H1 (cell line): Measurements from ENCODE around the gene SPOUT1. TPM values are rescaled to one million over a fixed set of nuclear protein-coding genes. Genes with fewer than 3 reads are reported as not detected.

ENCODE experiments used
- BRCA1 ChIP-seq: IDR thresholded peaks from 2 replicates; pipeline ENCODE4 v1.6.1; 2012; ENCODE audit warnings: low read depth, low read length, improper control_type of control experiment
- EGR1 ChIP-seq: IDR thresholded peaks from 2 replicates; pipeline ENCODE4 v1.6.1; 2011; ENCODE audit warnings: low read depth, low read length, borderline replicate concordance
- EP300 ChIP-seq, 2 experiments: IDR thresholded peaks; 1 replicate in 1 of 2; 2 replicates in 1 of 2; pipeline ENCODE4 v1.6.1; 2011 to 2012; ENCODE audit warnings: low read depth in 2 of 2, low read length in 2 of 2, mild to moderate bottlenecking in 2 of 2, borderline replicate concordance in 1 of 2, inconsistent platforms in 1 of 2, moderate library complexity in 1 of 2
- JUND ChIP-seq: IDR thresholded peaks from 2 replicates; pipeline ENCODE4 v1.6.1; 2011; ENCODE audit warnings: mild to moderate bottlenecking, improper control_type of control experiment, low read length
- KDM1A ChIP-seq: fragments of 200-600, 300-600 bp; sonication (generic); IDR thresholded peaks from 2 replicates; pipeline ENCODE4 v1.7.1; 2016; ENCODE audit warnings: mild to moderate bottlenecking, low read length, borderline replicate concordance
- NRF1 ChIP-seq: IDR thresholded peaks from 2 replicates; pipeline ENCODE4 v1.6.1; 2011; ENCODE audit warnings: mild to moderate bottlenecking, low read depth, low read length, improper control_type of control experiment
- SIRT6 ChIP-seq: IDR thresholded peaks from one replicate; pipeline ENCODE4 v1.7.1; 2012; ENCODE audit warnings: low read length, inconsistent platforms
- SP1 ChIP-seq: IDR thresholded peaks from 2 replicates; pipeline ENCODE4 v1.6.1; 2011; ENCODE audit warnings: low read depth, low read length
- SP2 ChIP-seq: IDR thresholded peaks from 2 replicates; pipeline ENCODE4 v1.6.1; 2012; ENCODE audit warnings: mild to moderate bottlenecking, low read length, inconsistent platforms
- SP4 ChIP-seq: IDR thresholded peaks from 2 replicates; pipeline ENCODE4 v1.6.1; 2012; ENCODE audit warnings: low read length, inconsistent platforms
- YY1 ChIP-seq: IDR thresholded peaks from 2 replicates; pipeline ENCODE4 v1.6.1; 2011; ENCODE audit warnings: low read depth, mild to moderate bottlenecking, low read length
- polyA plus RNA-seq, 7 experiments: library from polyadenylated mRNA; depleted of rRNA in 3 of 7; stranded (reverse) in 5 of 7; unstranded in 2 of 7; fragments of >200 nt in 5 of 7; fragments of 200-250 nt in 2 of 7; gene quantifications; 1 replicate in 5 of 7; 2 replicates in 1 of 7; 4 replicates in 1 of 7; pipeline versions ENCODE4 v1.2.1 to v1.2.3, GENCODE V29; 2011 to 2013; ENCODE audit warnings: missing spikeins in 2 of 7, mixed read lengths in 2 of 7
- total RNA-seq: library from RNA; stranded (reverse); fragmentation: NEBNext Ultra II Directional; extraction: Animal tissue kit (Norgen Biotek cat#: 25700); gene quantifications from 2 replicates; pipeline ENCODE4 v1.2.1, GENCODE V29; 2021
- TF ChIP-seq, protein P1 (sequence below): fragments of 300-600 bp; sonication (generic); IDR thresholded peaks from 2 replicates; pipeline ENCODE4 v1.7.1; 2012; ENCODE audit warnings: low read length, moderate library complexity, mild to moderate bottlenecking, inconsistent platforms; ENCODE audit not compliant: insufficient replicate concordance
- TF ChIP-seq, protein P2 (sequence below): IDR thresholded peaks from 2 replicates; pipeline ENCODE4 v1.6.1; 2011; ENCODE audit warnings: low read depth, mild to moderate bottlenecking, low read length; ENCODE audit not compliant: insufficient read depth

Gene SPOUT1
- total and polyA plus RNA-seq, 2 of the 8 experiments (the other 6 are each of a cell fraction or from before 2014, with no cell fraction given): 69.2 to 77.8 TPM

DNA sequence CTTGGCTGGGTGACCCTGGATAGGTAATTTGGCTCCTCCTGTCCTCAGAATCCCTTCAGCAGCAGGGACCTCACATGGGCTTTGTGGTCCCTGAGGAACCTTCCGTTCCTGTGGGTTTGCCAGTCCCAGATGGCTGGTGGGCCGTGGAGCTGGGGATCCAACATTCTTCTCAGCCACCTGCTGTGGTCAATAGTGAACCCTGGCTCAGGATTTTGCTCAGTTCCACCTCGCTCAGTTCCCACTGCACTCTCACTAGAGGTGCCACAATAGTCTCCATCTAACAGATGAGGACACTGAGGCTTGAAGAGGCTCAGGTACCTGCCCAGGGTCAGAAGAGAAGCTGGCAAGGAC is 17.1 kb upstream of the SPOUT1 start (continued):
- TF ChIP-seq, protein P1, sequence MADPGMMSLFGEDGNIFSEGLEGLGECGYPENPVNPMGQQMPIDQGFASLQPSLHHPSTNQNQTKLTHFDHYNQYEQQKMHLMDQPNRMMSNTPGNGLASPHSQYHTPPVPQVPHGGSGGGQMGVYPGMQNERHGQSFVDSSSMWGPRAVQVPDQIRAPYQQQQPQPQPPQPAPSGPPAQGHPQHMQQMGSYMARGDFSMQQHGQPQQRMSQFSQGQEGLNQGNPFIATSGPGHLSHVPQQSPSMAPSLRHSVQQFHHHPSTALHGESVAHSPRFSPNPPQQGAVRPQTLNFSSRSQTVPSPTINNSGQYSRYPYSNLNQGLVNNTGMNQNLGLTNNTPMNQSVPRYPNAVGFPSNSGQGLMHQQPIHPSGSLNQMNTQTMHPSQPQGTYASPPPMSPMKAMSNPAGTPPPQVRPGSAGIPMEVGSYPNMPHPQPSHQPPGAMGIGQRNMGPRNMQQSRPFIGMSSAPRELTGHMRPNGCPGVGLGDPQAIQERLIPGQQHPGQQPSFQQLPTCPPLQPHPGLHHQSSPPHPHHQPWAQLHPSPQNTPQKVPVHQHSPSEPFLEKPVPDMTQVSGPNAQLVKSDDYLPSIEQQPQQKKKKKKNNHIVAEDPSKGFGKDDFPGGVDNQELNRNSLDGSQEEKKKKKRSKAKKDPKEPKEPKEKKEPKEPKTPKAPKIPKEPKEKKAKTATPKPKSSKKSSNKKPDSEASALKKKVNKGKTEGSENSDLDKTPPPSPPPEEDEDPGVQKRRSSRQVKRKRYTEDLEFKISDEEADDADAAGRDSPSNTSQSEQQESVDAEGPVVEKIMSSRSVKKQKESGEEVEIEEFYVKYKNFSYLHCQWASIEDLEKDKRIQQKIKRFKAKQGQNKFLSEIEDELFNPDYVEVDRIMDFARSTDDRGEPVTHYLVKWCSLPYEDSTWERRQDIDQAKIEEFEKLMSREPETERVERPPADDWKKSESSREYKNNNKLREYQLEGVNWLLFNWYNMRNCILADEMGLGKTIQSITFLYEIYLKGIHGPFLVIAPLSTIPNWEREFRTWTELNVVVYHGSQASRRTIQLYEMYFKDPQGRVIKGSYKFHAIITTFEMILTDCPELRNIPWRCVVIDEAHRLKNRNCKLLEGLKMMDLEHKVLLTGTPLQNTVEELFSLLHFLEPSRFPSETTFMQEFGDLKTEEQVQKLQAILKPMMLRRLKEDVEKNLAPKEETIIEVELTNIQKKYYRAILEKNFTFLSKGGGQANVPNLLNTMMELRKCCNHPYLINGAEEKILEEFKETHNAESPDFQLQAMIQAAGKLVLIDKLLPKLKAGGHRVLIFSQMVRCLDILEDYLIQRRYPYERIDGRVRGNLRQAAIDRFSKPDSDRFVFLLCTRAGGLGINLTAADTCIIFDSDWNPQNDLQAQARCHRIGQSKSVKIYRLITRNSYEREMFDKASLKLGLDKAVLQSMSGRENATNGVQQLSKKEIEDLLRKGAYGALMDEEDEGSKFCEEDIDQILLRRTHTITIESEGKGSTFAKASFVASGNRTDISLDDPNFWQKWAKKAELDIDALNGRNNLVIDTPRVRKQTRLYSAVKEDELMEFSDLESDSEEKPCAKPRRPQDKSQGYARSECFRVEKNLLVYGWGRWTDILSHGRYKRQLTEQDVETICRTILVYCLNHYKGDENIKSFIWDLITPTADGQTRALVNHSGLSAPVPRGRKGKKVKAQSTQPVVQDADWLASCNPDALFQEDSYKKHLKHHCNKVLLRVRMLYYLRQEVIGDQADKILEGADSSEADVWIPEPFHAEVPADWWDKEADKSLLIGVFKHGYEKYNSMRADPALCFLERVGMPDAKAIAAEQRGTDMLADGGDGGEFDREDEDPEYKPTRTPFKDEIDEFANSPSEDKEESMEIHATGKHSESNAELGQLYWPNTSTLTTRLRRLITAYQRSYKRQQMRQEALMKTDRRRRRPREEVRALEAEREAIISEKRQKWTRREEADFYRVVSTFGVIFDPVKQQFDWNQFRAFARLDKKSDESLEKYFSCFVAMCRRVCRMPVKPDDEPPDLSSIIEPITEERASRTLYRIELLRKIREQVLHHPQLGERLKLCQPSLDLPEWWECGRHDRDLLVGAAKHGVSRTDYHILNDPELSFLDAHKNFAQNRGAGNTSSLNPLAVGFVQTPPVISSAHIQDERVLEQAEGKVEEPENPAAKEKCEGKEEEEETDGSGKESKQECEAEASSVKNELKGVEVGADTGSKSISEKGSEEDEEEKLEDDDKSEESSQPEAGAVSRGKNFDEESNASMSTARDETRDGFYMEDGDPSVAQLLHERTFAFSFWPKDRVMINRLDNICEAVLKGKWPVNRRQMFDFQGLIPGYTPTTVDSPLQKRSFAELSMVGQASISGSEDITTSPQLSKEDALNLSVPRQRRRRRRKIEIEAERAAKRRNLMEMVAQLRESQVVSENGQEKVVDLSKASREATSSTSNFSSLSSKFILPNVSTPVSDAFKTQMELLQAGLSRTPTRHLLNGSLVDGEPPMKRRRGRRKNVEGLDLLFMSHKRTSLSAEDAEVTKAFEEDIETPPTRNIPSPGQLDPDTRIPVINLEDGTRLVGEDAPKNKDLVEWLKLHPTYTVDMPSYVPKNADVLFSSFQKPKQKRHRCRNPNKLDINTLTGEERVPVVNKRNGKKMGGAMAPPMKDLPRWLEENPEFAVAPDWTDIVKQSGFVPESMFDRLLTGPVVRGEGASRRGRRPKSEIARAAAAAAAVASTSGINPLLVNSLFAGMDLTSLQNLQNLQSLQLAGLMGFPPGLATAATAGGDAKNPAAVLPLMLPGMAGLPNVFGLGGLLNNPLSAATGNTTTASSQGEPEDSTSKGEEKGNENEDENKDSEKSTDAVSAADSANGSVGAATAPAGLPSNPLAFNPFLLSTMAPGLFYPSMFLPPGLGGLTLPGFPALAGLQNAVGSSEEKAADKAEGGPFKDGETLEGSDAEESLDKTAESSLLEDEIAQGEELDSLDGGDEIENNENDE: no peak
- TF ChIP-seq SP2 (no peak), YY1 (no peak), KDM1A (no peak), SP1 (no peak), BRCA1 (no peak), EP300 (IDR thresholded peaks at IDR 0.05; ENCODE audit: borderline replicate concordance in 1 of 2, low read depth in 2 of 2, low read length in 2 of 2) (no peak), SIRT6 (no peak), NRF1 (no peak), JUND (no peak), SP4 (no peak), EGR1 (no peak)
- TF ChIP-seq, protein P2, sequence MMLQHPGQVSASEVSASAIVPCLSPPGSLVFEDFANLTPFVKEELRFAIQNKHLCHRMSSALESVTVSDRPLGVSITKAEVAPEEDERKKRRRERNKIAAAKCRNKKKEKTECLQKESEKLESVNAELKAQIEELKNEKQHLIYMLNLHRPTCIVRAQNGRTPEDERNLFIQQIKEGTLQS: no peak
